GM23338 (cell line): ENCODE data around the gene MPHOSPH8.

ENCODE experiments used
- CREB1 ChIP-seq: fragments of 250-450 bp; sonication (Bioruptor Pico); IDR thresholded peaks from 2 replicates; pipeline ENCODE4 v1.5.0; 2020; ENCODE audit warnings: low read depth, mild to moderate bottlenecking, moderate library complexity
- EZH2 ChIP-seq: fragments of 200-600 bp; sonication (generic); IDR thresholded peaks from one replicate; pipeline ENCODE4 v1.8.0; 2017; ENCODE audit warnings: antibody characterized with exemption, mild to moderate bottlenecking, low read depth; ENCODE audit not compliant: unreplicated experiment
- EZH2phosphoT487 ChIP-seq: fragments of 200-600 bp; sonication (generic); IDR thresholded peaks from one replicate; pipeline ENCODE4 v1.8.1; 2018; ENCODE audit warnings: antibody characterized with exemption; ENCODE audit not compliant: unreplicated experiment
- JUNB ChIP-seq: IDR thresholded peaks from one replicate; pipeline ENCODE4 v1.6.1; 2016; ENCODE audit warnings: antibody characterized with exemption; ENCODE audit not compliant: unreplicated experiment
- NANOG ChIP-seq: IDR thresholded peaks from 2 replicates; pipeline ENCODE4 v1.6.1; 2016; ENCODE audit warnings: antibody characterized with exemption, borderline replicate concordance
- POLR2AphosphoS5 ChIP-seq: IDR thresholded peaks from 2 replicates; pipeline ENCODE4 v1.6.1; 2016; ENCODE audit warnings: antibody characterized with exemption, low read depth
- STAT1 ChIP-seq: IDR thresholded peaks from one replicate; pipeline ENCODE4 v1.6.1; 2016; ENCODE audit warnings: antibody characterized with exemption; ENCODE audit not compliant: unreplicated experiment
- ZNF114 ChIP-seq: fragments of 250-450 bp; sonication (Bioruptor Pico); IDR thresholded peaks from 2 replicates; pipeline ENCODE4 v1.5.0; 2020; ENCODE audit warnings: mild to moderate bottlenecking, moderate library complexity
- TF ChIP-seq, protein P1 (sequence below), 2 experiments: fragments of 200-600 bp in 1 of 2; sonication (generic) in 1 of 2; conservative IDR thresholded peaks; 2 replicates each; pipeline versions ENCODE4 v1.5.1 to v1.6.1; 2016 to 2017; ENCODE audit warnings: antibody characterized with exemption in 2 of 2, low read depth in 2 of 2, mild to moderate bottlenecking in 2 of 2, moderate library complexity in 1 of 2
- TF ChIP-seq, protein P2 (sequence below): IDR thresholded peaks from one replicate; pipeline ENCODE4 v1.6.1; 2018; ENCODE audit warnings: antibody characterized with exemption; ENCODE audit not compliant: unreplicated experiment
- TF ChIP-seq, protein P3 (sequence below): IDR thresholded peaks from 2 replicates; pipeline ENCODE4 v1.6.1; 2016; ENCODE audit warnings: antibody characterized with exemption
- TF ChIP-seq, protein P4 (sequence below): fragments of 250-450 bp; sonication (Bioruptor Pico); IDR thresholded peaks from 2 replicates; pipeline ENCODE4 v1.5.0; 2020; ENCODE audit warnings: mild to moderate bottlenecking, moderate library complexity

DNA sequence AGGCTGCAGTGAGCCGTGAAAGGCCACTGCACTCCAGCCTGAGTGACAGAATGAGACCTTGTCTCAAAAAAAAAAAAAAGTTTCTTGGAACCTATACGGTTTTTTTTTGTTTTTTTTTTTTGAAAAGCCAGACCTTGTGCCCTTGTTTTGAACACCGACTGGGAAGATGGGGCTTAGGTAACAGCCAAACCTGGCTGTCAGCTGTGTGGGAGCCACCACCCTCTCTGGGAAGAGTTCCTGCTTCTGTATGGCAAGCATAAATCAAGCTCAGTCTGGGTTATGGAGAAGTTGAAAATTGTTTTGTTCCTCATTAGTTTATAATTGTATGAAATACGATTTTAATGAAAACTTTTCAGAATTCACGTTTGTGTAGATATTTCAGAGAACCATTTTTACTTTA, 39.5 kb downstream of the MPHOSPH8 start:
- TF ChIP-seq, protein P1, sequence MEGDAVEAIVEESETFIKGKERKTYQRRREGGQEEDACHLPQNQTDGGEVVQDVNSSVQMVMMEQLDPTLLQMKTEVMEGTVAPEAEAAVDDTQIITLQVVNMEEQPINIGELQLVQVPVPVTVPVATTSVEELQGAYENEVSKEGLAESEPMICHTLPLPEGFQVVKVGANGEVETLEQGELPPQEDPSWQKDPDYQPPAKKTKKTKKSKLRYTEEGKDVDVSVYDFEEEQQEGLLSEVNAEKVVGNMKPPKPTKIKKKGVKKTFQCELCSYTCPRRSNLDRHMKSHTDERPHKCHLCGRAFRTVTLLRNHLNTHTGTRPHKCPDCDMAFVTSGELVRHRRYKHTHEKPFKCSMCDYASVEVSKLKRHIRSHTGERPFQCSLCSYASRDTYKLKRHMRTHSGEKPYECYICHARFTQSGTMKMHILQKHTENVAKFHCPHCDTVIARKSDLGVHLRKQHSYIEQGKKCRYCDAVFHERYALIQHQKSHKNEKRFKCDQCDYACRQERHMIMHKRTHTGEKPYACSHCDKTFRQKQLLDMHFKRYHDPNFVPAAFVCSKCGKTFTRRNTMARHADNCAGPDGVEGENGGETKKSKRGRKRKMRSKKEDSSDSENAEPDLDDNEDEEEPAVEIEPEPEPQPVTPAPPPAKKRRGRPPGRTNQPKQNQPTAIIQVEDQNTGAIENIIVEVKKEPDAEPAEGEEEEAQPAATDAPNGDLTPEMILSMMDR (conservative IDR thresholded peaks at IDR 0.05; ENCODE audit: low read depth in 2 of 2) = no peak
- TF ChIP-seq JUNB (no peak), EZH2 (no peak), POLR2AphosphoS5 (no peak), ZNF114 (CRISPR knock-in tag) (no peak), EZH2phosphoT487 (no peak), CREB1 (CRISPR knock-in tag) (no peak), STAT1 (no peak), NANOG (no peak)
- TF ChIP-seq, protein P2, sequence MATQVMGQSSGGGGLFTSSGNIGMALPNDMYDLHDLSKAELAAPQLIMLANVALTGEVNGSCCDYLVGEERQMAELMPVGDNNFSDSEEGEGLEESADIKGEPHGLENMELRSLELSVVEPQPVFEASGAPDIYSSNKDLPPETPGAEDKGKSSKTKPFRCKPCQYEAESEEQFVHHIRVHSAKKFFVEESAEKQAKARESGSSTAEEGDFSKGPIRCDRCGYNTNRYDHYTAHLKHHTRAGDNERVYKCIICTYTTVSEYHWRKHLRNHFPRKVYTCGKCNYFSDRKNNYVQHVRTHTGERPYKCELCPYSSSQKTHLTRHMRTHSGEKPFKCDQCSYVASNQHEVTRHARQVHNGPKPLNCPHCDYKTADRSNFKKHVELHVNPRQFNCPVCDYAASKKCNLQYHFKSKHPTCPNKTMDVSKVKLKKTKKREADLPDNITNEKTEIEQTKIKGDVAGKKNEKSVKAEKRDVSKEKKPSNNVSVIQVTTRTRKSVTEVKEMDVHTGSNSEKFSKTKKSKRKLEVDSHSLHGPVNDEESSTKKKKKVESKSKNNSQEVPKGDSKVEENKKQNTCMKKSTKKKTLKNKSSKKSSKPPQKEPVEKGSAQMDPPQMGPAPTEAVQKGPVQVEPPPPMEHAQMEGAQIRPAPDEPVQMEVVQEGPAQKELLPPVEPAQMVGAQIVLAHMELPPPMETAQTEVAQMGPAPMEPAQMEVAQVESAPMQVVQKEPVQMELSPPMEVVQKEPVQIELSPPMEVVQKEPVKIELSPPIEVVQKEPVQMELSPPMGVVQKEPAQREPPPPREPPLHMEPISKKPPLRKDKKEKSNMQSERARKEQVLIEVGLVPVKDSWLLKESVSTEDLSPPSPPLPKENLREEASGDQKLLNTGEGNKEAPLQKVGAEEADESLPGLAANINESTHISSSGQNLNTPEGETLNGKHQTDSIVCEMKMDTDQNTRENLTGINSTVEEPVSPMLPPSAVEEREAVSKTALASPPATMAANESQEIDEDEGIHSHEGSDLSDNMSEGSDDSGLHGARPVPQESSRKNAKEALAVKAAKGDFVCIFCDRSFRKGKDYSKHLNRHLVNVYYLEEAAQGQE = no peak
- TF ChIP-seq, protein P3, sequence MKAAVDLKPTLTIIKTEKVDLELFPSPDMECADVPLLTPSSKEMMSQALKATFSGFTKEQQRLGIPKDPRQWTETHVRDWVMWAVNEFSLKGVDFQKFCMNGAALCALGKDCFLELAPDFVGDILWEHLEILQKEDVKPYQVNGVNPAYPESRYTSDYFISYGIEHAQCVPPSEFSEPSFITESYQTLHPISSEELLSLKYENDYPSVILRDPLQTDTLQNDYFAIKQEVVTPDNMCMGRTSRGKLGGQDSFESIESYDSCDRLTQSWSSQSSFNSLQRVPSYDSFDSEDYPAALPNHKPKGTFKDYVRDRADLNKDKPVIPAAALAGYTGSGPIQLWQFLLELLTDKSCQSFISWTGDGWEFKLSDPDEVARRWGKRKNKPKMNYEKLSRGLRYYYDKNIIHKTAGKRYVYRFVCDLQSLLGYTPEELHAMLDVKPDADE = no peak
- TF ChIP-seq, protein P4, sequence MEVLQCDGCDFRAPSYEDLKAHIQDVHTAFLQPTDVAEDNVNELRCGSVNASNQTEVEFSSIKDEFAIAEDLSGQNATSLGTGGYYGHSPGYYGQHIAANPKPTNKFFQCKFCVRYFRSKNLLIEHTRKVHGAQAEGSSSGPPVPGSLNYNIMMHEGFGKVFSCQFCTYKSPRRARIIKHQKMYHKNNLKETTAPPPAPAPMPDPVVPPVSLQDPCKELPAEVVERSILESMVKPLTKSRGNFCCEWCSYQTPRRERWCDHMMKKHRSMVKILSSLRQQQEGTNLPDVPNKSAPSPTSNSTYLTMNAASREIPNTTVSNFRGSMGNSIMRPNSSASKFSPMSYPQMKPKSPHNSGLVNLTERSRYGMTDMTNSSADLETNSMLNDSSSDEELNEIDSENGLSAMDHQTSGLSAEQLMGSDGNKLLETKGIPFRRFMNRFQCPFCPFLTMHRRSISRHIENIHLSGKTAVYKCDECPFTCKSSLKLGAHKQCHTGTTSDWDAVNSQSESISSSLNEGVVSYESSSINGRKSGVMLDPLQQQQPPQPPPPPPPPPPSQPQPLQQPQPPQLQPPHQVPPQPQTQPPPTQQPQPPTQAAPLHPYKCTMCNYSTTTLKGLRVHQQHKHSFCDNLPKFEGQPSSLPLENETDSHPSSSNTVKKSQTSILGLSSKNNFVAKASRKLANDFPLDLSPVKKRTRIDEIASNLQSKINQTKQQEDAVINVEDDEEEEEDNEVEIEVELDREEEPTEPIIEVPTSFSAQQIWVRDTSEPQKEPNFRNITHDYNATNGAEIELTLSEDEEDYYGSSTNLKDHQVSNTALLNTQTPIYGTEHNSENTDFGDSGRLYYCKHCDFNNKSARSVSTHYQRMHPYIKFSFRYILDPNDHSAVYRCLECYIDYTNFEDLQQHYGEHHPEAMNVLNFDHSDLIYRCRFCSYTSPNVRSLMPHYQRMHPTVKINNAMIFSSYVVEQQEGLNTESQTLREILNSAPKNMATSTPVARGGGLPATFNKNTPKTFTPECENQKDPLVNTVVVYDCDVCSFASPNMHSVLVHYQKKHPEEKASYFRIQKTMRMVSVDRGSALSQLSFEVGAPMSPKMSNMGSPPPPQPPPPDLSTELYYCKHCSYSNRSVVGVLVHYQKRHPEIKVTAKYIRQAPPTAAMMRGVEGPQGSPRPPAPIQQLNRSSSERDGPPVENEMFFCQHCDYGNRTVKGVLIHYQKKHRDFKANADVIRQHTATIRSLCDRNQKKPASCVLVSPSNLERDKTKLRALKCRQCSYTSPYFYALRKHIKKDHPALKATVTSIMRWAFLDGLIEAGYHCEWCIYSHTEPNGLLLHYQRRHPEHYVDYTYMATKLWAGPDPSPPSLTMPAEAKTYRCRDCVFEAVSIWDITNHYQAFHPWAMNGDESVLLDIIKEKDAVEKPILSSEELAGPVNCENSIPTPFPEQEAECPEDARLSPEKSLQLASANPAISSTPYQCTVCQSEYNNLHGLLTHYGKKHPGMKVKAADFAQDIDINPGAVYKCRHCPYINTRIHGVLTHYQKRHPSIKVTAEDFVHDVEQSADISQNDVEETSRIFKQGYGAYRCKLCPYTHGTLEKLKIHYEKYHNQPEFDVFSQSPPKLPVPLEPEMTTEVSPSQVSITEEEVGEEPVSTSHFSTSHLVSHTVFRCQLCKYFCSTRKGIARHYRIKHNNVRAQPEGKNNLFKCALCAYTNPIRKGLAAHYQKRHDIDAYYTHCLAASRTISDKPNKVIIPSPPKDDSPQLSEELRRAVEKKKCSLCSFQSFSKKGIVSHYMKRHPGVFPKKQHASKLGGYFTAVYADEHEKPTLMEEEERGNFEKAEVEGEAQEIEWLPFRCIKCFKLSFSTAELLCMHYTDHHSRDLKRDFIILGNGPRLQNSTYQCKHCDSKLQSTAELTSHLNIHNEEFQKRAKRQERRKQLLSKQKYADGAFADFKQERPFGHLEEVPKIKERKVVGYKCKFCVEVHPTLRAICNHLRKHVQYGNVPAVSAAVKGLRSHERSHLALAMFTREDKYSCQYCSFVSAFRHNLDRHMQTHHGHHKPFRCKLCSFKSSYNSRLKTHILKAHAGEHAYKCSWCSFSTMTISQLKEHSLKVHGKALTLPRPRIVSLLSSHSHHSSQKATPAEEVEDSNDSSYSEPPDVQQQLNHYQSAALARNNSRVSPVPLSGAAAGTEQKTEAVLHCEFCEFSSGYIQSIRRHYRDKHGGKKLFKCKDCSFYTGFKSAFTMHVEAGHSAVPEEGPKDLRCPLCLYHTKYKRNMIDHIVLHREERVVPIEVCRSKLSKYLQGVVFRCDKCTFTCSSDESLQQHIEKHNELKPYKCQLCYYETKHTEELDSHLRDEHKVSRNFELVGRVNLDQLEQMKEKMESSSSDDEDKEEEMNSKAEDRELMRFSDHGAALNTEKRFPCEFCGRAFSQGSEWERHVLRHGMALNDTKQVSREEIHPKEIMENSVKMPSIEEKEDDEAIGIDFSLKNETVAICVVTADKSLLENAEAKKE (CRISPR knock-in tag) = no peak
